ENCODE measurements around the gene OSGIN1. TPM values are rescaled to one million over a fixed set of nuclear protein-coding genes. Genes with fewer than 3 reads are reported as not detected.

The OSGIN1 gene
- total and polyA plus RNA-seq, 12 donors = 3.2 to 14.5 (median 5.5) TPM

GRCh38 chr16:83933885-83934683 is 19.0 kb upstream of the OSGIN1 start:
- H3K27ac ChIP-seq = no peak overlapping the region
- TF ChIP-seq CTCF (IDR thresholded peaks at IDR 0.05) = no peak
- no peak overlapping the region for H3K4me3 ChIP-seq
- no peaks in the 10 kb centered on the region for H3K9me3 ChIP-seq
- WGBS, 2 donors = 83 to 85% methylated on average over 28 of the region's 28 CpGs
- H3K27me3 ChIP-seq = no peaks in the 10 kb centered on the region
- no peak for DNase-seq
- ATAC-seq = no peak
- intact Hi-C loops (cut with DNase I) = no loop called here
- peaks cover 0 to 3% (median 0%) of the 10 kb centered on the region in 9 donors for H3K36me3 ChIP-seq
- peaks cover 0 to 19% (median 9%) of the 10 kb centered on the region in 9 donors for H3K4me1 ChIP-seq

DNA sequence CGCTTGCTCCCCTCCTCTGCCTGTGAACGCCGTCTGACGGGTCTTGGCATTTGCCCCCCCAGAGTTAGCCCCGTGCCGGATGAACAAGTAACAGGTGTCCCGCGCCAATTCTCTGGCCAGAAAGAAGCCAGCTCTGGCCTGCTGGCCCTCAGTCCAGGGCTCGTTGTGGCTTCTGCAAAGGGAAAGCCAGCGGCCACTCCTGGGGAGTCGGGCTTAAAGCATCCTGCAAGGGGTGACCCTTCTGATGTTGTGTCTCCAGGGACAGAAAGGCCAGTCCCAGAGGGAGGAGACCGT is 18.4 kb upstream of the OSGIN1 start:
- no peaks in the 10 kb centered on the region for H3K9me3 ChIP-seq
- no peak for DNase-seq
- whole genome bisulfite sequencing, 2 donors = 71 to 78% methylated on average over 12 of the region's 12 CpGs
- no peak for ATAC-seq
- H3K4me1 ChIP-seq = peaks cover 0 to 24% (median 12%) of the 10 kb centered on the region in 9 donors
- H3K4me3 ChIP-seq = no peak overlapping the region
- H3K36me3 ChIP-seq = no peaks in the 10 kb centered on the region
- H3K27ac ChIP-seq = no peak overlapping the region
- TF ChIP-seq CTCF (IDR thresholded peaks at IDR 0.05) = no peak
- H3K27me3 ChIP-seq = no peaks in the 10 kb centered on the region
- intact Hi-C loops (cut with DNase I) = no loop called here

- intact Hi-C loops (cut with DNase I) = no loop called here
- Histone ChIP-seq H3K36me3 (no peaks in the 10 kb centered on the region), H3K9me3 (no peaks in the 10 kb centered on the region), H3K4me1 (peaks cover 0 to 20% (median 11%) of the 10 kb centered on the region in 9 donors), H3K4me3 (no peak overlapping the region), H3K27me3 (no peaks in the 10 kb centered on the region), H3K27ac (no peak overlapping the region)
- DNase-seq (no peak), ATAC-seq (no peak)
- TF ChIP-seq CTCF (IDR thresholded peaks at IDR 0.05) = no peak
- WGBS, 2 donors = 88 to 91% methylated on average over 30 of the region's 30 CpGs
These were observed 17.8 kb upstream of the OSGIN1 start for GRCh38 chr16:83935005-83935857.

- no peak overlapping the region for H3K27ac ChIP-seq
- no peaks in the 10 kb centered on the region for H3K36me3 ChIP-seq
- DNase-seq (no peak), ATAC-seq (no peak)
- no peak overlapping the region for H3K4me3 ChIP-seq
- WGBS, 2 donors = 86 to 87% methylated on average over 10 of the region's 10 CpGs
- intact Hi-C loops (cut with DNase I) = no loop called here
- peaks cover 0 to 13% (median 5%) of the 10 kb centered on the region in 9 donors for H3K4me1 ChIP-seq
- no peaks in the 10 kb centered on the region for H3K27me3 ChIP-seq
- no peaks in the 10 kb centered on the region for H3K9me3 ChIP-seq
- no peak for TF ChIP-seq CTCF (IDR thresholded peaks at IDR 0.05)
These were observed 17.2 kb upstream of the OSGIN1 start for GRCh38 chr16:83935858-83936255.

Measured in heart right ventricle (tissue), 16 donors.